GM19193 (cell line): ENCODE results near the gene SLF2.

Experiments used
- POLR2A ChIP-seq: IDR thresholded peaks from 4 replicates; pipeline ENCODE4 v1.6.1; 2011; ENCODE audit not compliant: insufficient read depth, insufficient read length; ENCODE audit errors: extremely low read depth

SLF2 gene

GRCh38 chr10:100909501-100910263 lies 3.1 kb upstream of the SLF2 start:
- TF ChIP-seq POLR2A = no peak

- TF ChIP-seq POLR2A = no peak
Measured at GRCh38 chr10:100911472-100911871, 1.3 kb upstream of the SLF2 start.

- TF ChIP-seq POLR2A = no peak
Measured at GRCh38 chr10:100912013-100912604, 654 bp upstream of the SLF2 start.

GRCh38 chr10:100913470-100913865 lies 705 bp downstream of the SLF2 start:
- TF ChIP-seq POLR2A = no peak

GRCh38 chr10:100917071-100917470 lies 4.3 kb downstream of the SLF2 start:
- TF ChIP-seq POLR2A = no peak

- TF ChIP-seq POLR2A = no peak
Measured at GRCh38 chr10:100923580-100923979, 10.8 kb downstream of the SLF2 start.

GRCh38 chr10:100927266-100927665 lies 14.5 kb downstream of the SLF2 start:
- TF ChIP-seq POLR2A = no peak

GRCh38 chr10:100928039-100928438 lies 15.3 kb downstream of the SLF2 start:
- TF ChIP-seq POLR2A = no peak

- no peak for TF ChIP-seq POLR2A
Measured at GRCh38 chr10:100930368-100930767, 17.6 kb downstream of the SLF2 start.

GRCh38 chr10:100934084-100934659 lies 21.4 kb downstream of the SLF2 start:
- no peak for TF ChIP-seq POLR2A

GRCh38 chr10:100939763-100940344 lies 27.1 kb downstream of the SLF2 start:
- TF ChIP-seq POLR2A = no peak

GRCh38 chr10:100942229-100942628 lies 29.5 kb downstream of the SLF2 start:
- no peak for TF ChIP-seq POLR2A

- TF ChIP-seq POLR2A = no peak
Measured at GRCh38 chr10:100943508-100943907, 30.7 kb downstream of the SLF2 start.

- no peak for TF ChIP-seq POLR2A
Measured at GRCh38 chr10:100945754-100946153, 33.0 kb downstream of the SLF2 start.

GRCh38 chr10:100948916-100949315 lies 36.2 kb downstream of the SLF2 start:
- TF ChIP-seq POLR2A = no peak

GRCh38 chr10:100960251-100960650 lies 47.5 kb downstream of the SLF2 start:
- TF ChIP-seq POLR2A = no peak
